HepG2 (cell line): ENCODE results near the gene FAM89B. TPM values are rescaled to one million over a fixed set of nuclear protein-coding genes. Genes with fewer than 3 reads are reported as not detected.

Experiments used
- CREM ChIP-seq, 2 experiments: sonication (generic) in 1 of 2; formaldehyde crosslinking in 1 of 2; IDR thresholded peaks; 2 replicates each; pipeline versions ENCODE4 v1.4.0 to v1.6.1; 2016 to 2020; ENCODE audit warnings: antibody characterized with exemption in 1 of 2, mild to moderate bottlenecking in 1 of 2, missing genetic modification reagents in 1 of 2
- MEIS1 ChIP-seq: sonication (generic); formaldehyde crosslinking; IDR thresholded peaks from 2 replicates; pipeline ENCODE4 v1.9.0; 2021; ENCODE audit warnings: mild to moderate bottlenecking, missing genetic modification reagents, moderate library complexity, borderline replicate concordance
- PRDM10 ChIP-seq: sonication (generic); formaldehyde crosslinking; IDR thresholded peaks from 2 replicates; pipeline ENCODE4 v1.4.0; 2020; ENCODE audit warnings: low read depth, missing genetic modification reagents
- YEATS4 ChIP-seq: sonication (generic); formaldehyde crosslinking; IDR thresholded peaks from 2 replicates; pipeline ENCODE4 v1.4.0; 2020; ENCODE audit warnings: missing genetic modification reagents, borderline replicate concordance
- ZBTB43 ChIP-seq: sonication (generic); formaldehyde crosslinking; conservative IDR thresholded peaks from 2 replicates; pipeline ENCODE4 v1.4.0; 2020; ENCODE audit warnings: missing genetic modification reagents
- ZHX2 ChIP-seq, 2 experiments: sonication (generic) in 1 of 2; formaldehyde crosslinking in 1 of 2; IDR thresholded peaks; 2 replicates each; pipeline versions ENCODE4 v1.6.1 to v1.9.0; 2014 to 2022; ENCODE audit warnings: antibody characterized with exemption in 1 of 2, borderline replicate concordance in 1 of 2, inconsistent platforms in 1 of 2, low read depth in 1 of 2, missing genetic modification reagents in 1 of 2
- ZNF672 ChIP-seq: sonication (generic); formaldehyde crosslinking; IDR thresholded peaks from 2 replicates; pipeline ENCODE4 v1.8.1; 2022; ENCODE audit warnings: missing genetic modification reagents
- ZNF687 ChIP-seq: sonication (generic); formaldehyde crosslinking; IDR thresholded peaks from 2 replicates; pipeline ENCODE4 v1.5.1; 2020; ENCODE audit warnings: mild to moderate bottlenecking, missing genetic modification reagents, moderate library complexity
- polyA plus RNA-seq, 8 experiments: library from polyadenylated mRNA; depleted of rRNA in 3 of 8; stranded (reverse) in 7 of 8; unstranded in 1 of 8; fragments of >200 nt; fragmentation: Illumina TruSeq in 4 of 8; extraction: Trizol in 4 of 8; gene quantifications; 2 replicates each; pipeline versions ENCODE4 v1.2.1 to v1.2.3, GENCODE V29; 2011 to 2016; ENCODE audit warnings: low read depth in 4 of 8, missing spikeins in 1 of 8, mixed read lengths in 1 of 8; ENCODE audit not compliant: insufficient read depth in 1 of 8
- total RNA-seq, 5 experiments: library from RNA; depleted of rRNA; stranded (reverse); fragments of >200 nt; fragmentation: Illumina TruSeq; extraction: Trizol; gene quantifications; 2 replicates each; pipeline ENCODE4 v1.2.3, GENCODE V29; 2016; ENCODE audit warnings: low read depth in 1 of 5

FAM89B gene
- total and polyA plus RNA-seq, 2 of the 13 experiments (the other 11 are each of a cell fraction or from before 2014, with no cell fraction given): 5.7 to 8.0 TPM

GRCh38 chr11:65569973-65570918, 2.1 kb upstream of the FAM89B start, which contains the start of gene ZNRD2 (continued):
- TF ChIP-seq YEATS4 (CRISPR knock-in tag) (0 out of 2 replicates have a peak, but pooled peaks have one; percentile 39), ZBTB43 (CRISPR knock-in tag) (no peak), CREM (IDR thresholded peaks at IDR 0.05) (peak; percentile 99), CREM (CRISPR knock-in tag; IDR thresholded peaks at IDR 0.05) (peak; percentile 95), ZNF687 (CRISPR knock-in tag) (peak; percentile 96), ZNF672 (CRISPR knock-in tag) (no peak), MEIS1 (CRISPR knock-in tag) (peak; percentile 89; the same call in 1 of the 2 replicates), PRDM10 (peak; percentile 92), ZHX2 (IDR thresholded peaks at IDR 0.05; ENCODE audit: low read depth) (peak; percentile 96), ZHX2 (CRISPR knock-in tag; IDR thresholded peaks at IDR 0.05; ENCODE audit: borderline replicate concordance) (no peak)
